H1 (cell line): Measurements from ENCODE around the gene SNX30. TPM values are rescaled to one million over a fixed set of nuclear protein-coding genes. Genes with fewer than 3 reads are reported as not detected.

Experiments
- CTCF ChIA-PET: fragments of 300-600 bp; sonication (Branson Sonifier 250); formaldehyde crosslinking; loops from one replicate; lab custom pipeline; 2021; ENCODE audit not compliant: partially characterized antibody; lab: Charles Lee
- POLR2A ChIA-PET: fragments of 300-600 bp; sonication (Branson Sonifier 250); formaldehyde crosslinking; loops from one replicate; lab custom pipeline; 2021; ENCODE audit warnings: inconsistent platforms; ENCODE audit not compliant: partially characterized antibody; lab: Charles Lee
- DNase-seq, 2 experiments: peaks; one replicate each; pipeline versions ENCODE4 v3.0.0 to v3.0.0-alpha.2; 2010 to 2022; ENCODE audit warnings: low spot score in 2 of 2, low read depth in 1 of 2, mixed read lengths in 1 of 2
- FAIRE-seq: peaks from 2 replicates; lab custom pipeline; 2011; peaks lifted over from hg19 to GRCh38; lab: Jason Lieb, UNC
- H2AFZ ChIP-seq: 2 replicates; pipeline ENCODE4 v1.8.1; 2012; ENCODE audit warnings: low read length, inconsistent platforms
- H2AK5ac ChIP-seq: 2 replicates; pipeline ENCODE4 v1.6.1; 2013; ENCODE audit warnings: low read depth, low read length
- H2BK120ac ChIP-seq: replicated peaks from 2 replicates; pipeline ENCODE3; 2013; ENCODE audit warnings: low read depth, low read length, inconsistent platforms
- H2BK12ac ChIP-seq: 2 replicates; pipeline ENCODE4 v1.6.1; 2013; ENCODE audit warnings: low read depth, low read length
- H2BK15ac ChIP-seq: 2 replicates; pipeline ENCODE4 v1.6.1; 2013; ENCODE audit warnings: low read length
- H2BK20ac ChIP-seq: 2 replicates; pipeline ENCODE4 v1.6.1; 2013; ENCODE audit warnings: low read length
- H2BK5ac ChIP-seq: 2 replicates; pipeline ENCODE4 v1.6.1; 2013; ENCODE audit warnings: low read depth, low read length
- H3K14ac ChIP-seq: 2 replicates; pipeline ENCODE4 v1.6.1; 2013; ENCODE audit warnings: inconsistent platforms; ENCODE audit not compliant: insufficient read length
- H3K18ac ChIP-seq: 2 replicates; pipeline ENCODE4 v1.6.1; 2013; ENCODE audit warnings: low read length; ENCODE audit errors: extremely low read depth
- H3K23ac ChIP-seq: 2 replicates; pipeline ENCODE4 v1.6.1; 2013; ENCODE audit warnings: inconsistent platforms; ENCODE audit not compliant: insufficient read length
- H3K23me2 ChIP-seq: 2 replicates; pipeline ENCODE4 v1.6.1; 2013; ENCODE audit warnings: low read depth, low read length
- H3K27ac ChIP-seq: 2 replicates; pipeline ENCODE4 v1.6.1; 2011; ENCODE audit warnings: low read depth, low read length, inconsistent platforms
- H3K27me3 ChIP-seq, 4 experiments: replicated peaks in 1 of 4; 1 replicate in 1 of 4; 2 replicates in 3 of 4; pipeline versions ENCODE4 v1.6.1 to v1.8.1; 2011 to 2013; ENCODE audit warnings: low read length in 3 of 4, mild to moderate bottlenecking in 3 of 4, inconsistent platforms in 2 of 4, mixed read lengths in 2 of 4, moderate library complexity in 1 of 4; ENCODE audit not compliant: control insufficient read depth in 3 of 4, insufficient read depth in 3 of 4; ENCODE audit errors: extremely low read depth in 1 of 4
- H3K36me3 ChIP-seq, 4 experiments: 2 replicates each; pipeline versions ENCODE4 v1.6.1 to v1.8.1; 2011 to 2013; ENCODE audit warnings: mild to moderate bottlenecking in 4 of 4, low read length in 3 of 4, moderate library complexity in 2 of 4, control low read depth in 1 of 4, inconsistent platforms in 1 of 4; ENCODE audit not compliant: insufficient read depth in 4 of 4, control insufficient read depth in 2 of 4
- H3K4ac ChIP-seq: replicated peaks from 2 replicates; pipeline ENCODE3; 2013; ENCODE audit warnings: low read length, low read depth, mixed read lengths, inconsistent platforms; ENCODE audit not compliant: insufficient read length
- H3K4me1 ChIP-seq, 4 experiments: replicated peaks in 1 of 4; 1 replicate in 1 of 4; 2 replicates in 3 of 4; pipeline versions ENCODE4 v1.6.1 to v1.8.1; 2011 to 2013; ENCODE audit warnings: low read length in 3 of 4, inconsistent platforms in 2 of 4, mixed read lengths in 1 of 4; ENCODE audit not compliant: insufficient read depth in 4 of 4, control insufficient read depth in 3 of 4
- H3K4me2 ChIP-seq, 2 experiments: 2 replicates each; pipeline versions ENCODE4 v1.6.1 to v1.8.1; 2011 to 2013; ENCODE audit warnings: low read depth in 2 of 2, low read length in 2 of 2, control low read depth in 1 of 2, inconsistent platforms in 1 of 2, mild to moderate bottlenecking in 1 of 2; ENCODE audit not compliant: insufficient read depth in 1 of 2
- H3K4me3 ChIP-seq, 4 experiments: fragments of 200-600, 300-600 bp in 1 of 4; sonication (generic), shearing (Covaris generic), sonication (Bioruptor Twin) in 1 of 4; 2 replicates each; pipeline versions ENCODE4 v1.5.1 to v1.8.1; 2011 to 2016; ENCODE audit warnings: low read length in 4 of 4, low read depth in 3 of 4, control low read depth in 2 of 4, inconsistent platforms in 2 of 4, mild to moderate bottlenecking in 2 of 4, mixed read lengths in 1 of 4, moderate library complexity in 1 of 4; ENCODE audit not compliant: insufficient read depth in 2 of 4; ENCODE audit errors: extremely low read depth in 1 of 4
- H3K56ac ChIP-seq: replicated peaks from 2 replicates; pipeline ENCODE3; 2013; ENCODE audit warnings: low read depth, mild to moderate bottlenecking, mixed read lengths, low read length, inconsistent platforms; ENCODE audit not compliant: insufficient read length
- H3K79me1 ChIP-seq: 2 replicates; pipeline ENCODE4 v1.6.1; 2013; ENCODE audit warnings: low read depth, low read length, control low read depth
- H3K79me2 ChIP-seq, 2 experiments: 2 replicates each; pipeline versions ENCODE4 v1.6.1 to v1.8.1; 2012 to 2013; ENCODE audit warnings: low read length in 2 of 2, mild to moderate bottlenecking in 2 of 2, inconsistent platforms in 1 of 2; ENCODE audit not compliant: insufficient read depth in 2 of 2, control insufficient read depth in 1 of 2
- H3K9ac ChIP-seq, 4 experiments: replicated peaks in 1 of 4; 1 replicate in 1 of 4; 2 replicates in 3 of 4; pipeline versions ENCODE4 v1.6.1 to v1.8.1; 2011 to 2013; ENCODE audit warnings: low read depth in 3 of 4, low read length in 3 of 4, control low read depth in 2 of 4, mild to moderate bottlenecking in 2 of 4, moderate library complexity in 2 of 4, inconsistent platforms in 1 of 4; ENCODE audit errors: extremely low read depth in 1 of 4
- H3K9me3 ChIP-seq, 2 experiments: 2 replicates each; pipeline versions ENCODE4 v1.6.1 to v1.8.1; 2012 to 2013; ENCODE audit warnings: mild to moderate bottlenecking in 2 of 2, moderate library complexity in 2 of 2, control low read depth in 1 of 2, inconsistent platforms in 1 of 2, low read depth in 1 of 2, low read length in 1 of 2, mixed read lengths in 1 of 2; ENCODE audit not compliant: insufficient read depth in 2 of 2
- H4K20me1 ChIP-seq, 2 experiments: replicated peaks in 1 of 2; 2 replicates each; pipeline versions ENCODE3 to v1.8.1; 2011 to 2013; ENCODE audit warnings: inconsistent platforms in 2 of 2, low read length in 2 of 2, mild to moderate bottlenecking in 1 of 2; ENCODE audit not compliant: insufficient read depth in 2 of 2, control insufficient read depth in 1 of 2
- H4K5ac ChIP-seq: 2 replicates; pipeline ENCODE4 v1.6.1; 2013; ENCODE audit warnings: low read length, low read depth, mixed read lengths, inconsistent platforms; ENCODE audit not compliant: insufficient read length
- H4K8ac ChIP-seq: 2 replicates; pipeline ENCODE4 v1.8.0; 2013; ENCODE audit warnings: mild to moderate bottlenecking, moderate library complexity, low read length, inconsistent platforms; ENCODE audit not compliant: insufficient read depth; ENCODE audit errors: extremely low read depth
- H4K91ac ChIP-seq: replicated peaks from 2 replicates; pipeline ENCODE3; 2013; ENCODE audit warnings: low read length, mixed read lengths, inconsistent platforms; ENCODE audit not compliant: insufficient read length
- BRCA1 ChIP-seq: IDR thresholded peaks from 2 replicates; pipeline ENCODE4 v1.6.1; 2012; ENCODE audit warnings: low read depth, low read length, improper control_type of control experiment
- CEBPB ChIP-seq: IDR thresholded peaks from 2 replicates; pipeline ENCODE4 v1.6.1; 2012; ENCODE audit warnings: low read depth, low read length
- CREB1 ChIP-seq: IDR thresholded peaks from 2 replicates; pipeline ENCODE4 v1.6.1; 2012; ENCODE audit warnings: inconsistent platforms
- GABPA ChIP-seq: IDR thresholded peaks from 2 replicates; pipeline ENCODE4 v1.6.1; 2011; ENCODE audit warnings: mild to moderate bottlenecking, low read length, moderate library complexity, borderline replicate concordance; ENCODE audit not compliant: insufficient read depth
- KDM5A ChIP-seq: fragments of 200-600 bp; IDR thresholded peaks from 2 replicates; pipeline ENCODE4 v1.7.1; 2012; ENCODE audit warnings: mild to moderate bottlenecking, low read length, inconsistent platforms, mixed read lengths
- RFX5 ChIP-seq: IDR thresholded peaks from 2 replicates; pipeline ENCODE4 v1.6.1; 2011; ENCODE audit warnings: low read depth, low read length, improper control_type of control experiment, borderline replicate concordance
- SIN3A ChIP-seq, 2 experiments: IDR thresholded peaks in 1 of 2; conservative IDR thresholded peaks in 1 of 2; 2 replicates each; pipeline ENCODE4 v1.6.1; 2011 to 2012; ENCODE audit warnings: low read length in 2 of 2, improper control_type of control experiment in 1 of 2, low read depth in 1 of 2, mild to moderate bottlenecking in 1 of 2
- TCF12 ChIP-seq: IDR thresholded peaks from 2 replicates; pipeline ENCODE4 v1.6.1; 2011; ENCODE audit warnings: low read depth, mild to moderate bottlenecking, low read length
- WGBS, 2 experiments: shearing (Covaris generic) in 1 of 2; methylation state at CpG; one replicate each; pipeline versions ENCODE4 v1.1.6 to v1.1.7; 2013 to 2015; ENCODE audit warnings: low lambda C conversion rate in 2 of 2, mixed read lengths in 2 of 2, inconsistent platforms in 1 of 2, low coverage in 1 of 2, missing lambda C conversion rate in 1 of 2; ENCODE audit not compliant: insufficient replicate concordance in 2 of 2, insufficient coverage in 1 of 2, insufficient read length in 1 of 2; ENCODE audit errors: extremely low coverage in 1 of 2, missing lambda C conversion rate in 1 of 2; 5-methylcytosine and 5-hydroxymethylcytosine counted together
- polyA plus RNA-seq, 7 experiments: library from polyadenylated mRNA; depleted of rRNA in 3 of 7; stranded (reverse) in 5 of 7; unstranded in 2 of 7; fragments of >200 nt in 5 of 7; fragments of 200-250 nt in 2 of 7; gene quantifications; 1 replicate in 5 of 7; 2 replicates in 1 of 7; 4 replicates in 1 of 7; pipeline versions ENCODE4 v1.2.1 to v1.2.3, GENCODE V29; 2011 to 2013; ENCODE audit warnings: missing spikeins in 2 of 7, mixed read lengths in 2 of 7
- total RNA-seq: library from RNA; stranded (reverse); fragmentation: NEBNext Ultra II Directional; extraction: Animal tissue kit (Norgen Biotek cat#: 25700); gene quantifications from 2 replicates; pipeline ENCODE4 v1.2.1, GENCODE V29; 2021
- TF ChIP-seq, protein P1 (sequence below): IDR thresholded peaks from 2 replicates; pipeline ENCODE4 v1.6.1; 2012; ENCODE audit warnings: inconsistent platforms

The SNX30 gene
- total and polyA plus RNA-seq, 2 of the 8 experiments (the other 6 are each of a cell fraction or from before 2014, with no cell fraction given): 4.0 to 12.2 TPM

- Histone ChIP-seq H3K18ac (no peak overlapping the region), H3K23me2 (peaks cover 2% of the 10 kb centered on the region; the same call in 1 of the 2 replicates), H3K14ac (no peak overlapping the region), H4K91ac (no peak overlapping the region), H4K20me1 (peaks cover 0 to 4% of the 10 kb centered on the region in 2 experiments), H2BK5ac (no peak overlapping the region), H4K5ac (no peak overlapping the region), H2BK20ac (no peak overlapping the region), H2BK15ac (no peak overlapping the region), H3K4me2 (no peak overlapping the region), H3K23ac (no peak overlapping the region), H3K9ac (no peak overlapping the region), H3K79me2 (no peaks in the 10 kb centered on the region; a peak in 1 of 4 replicates), H3K4me3 (no peak overlapping the region), H2AK5ac (no peak overlapping the region), H2BK12ac (no peak overlapping the region), H4K8ac (no peak overlapping the region), H3K9me3 (no peaks in the 10 kb centered on the region), H3K27ac (no peak overlapping the region), H3K4ac (no peak overlapping the region), H3K79me1 (no peaks in the 10 kb centered on the region; the same call in 1 of the 2 replicates), H3K56ac (no peak overlapping the region), H2AFZ (no peak overlapping the region), H3K27me3 (no peaks in the 10 kb centered on the region; a peak in 1 of 7 replicates), H3K4me1 (peaks cover 0 to 3% (median 2%) of the 10 kb centered on the region in 4 experiments; a peak in 3 of 7 replicates), H2BK120ac (no peak overlapping the region), H3K36me3 (no peaks in the 10 kb centered on the region)
- ChIA-PET POLR2A (no interaction called here), CTCF (no interaction called here)
- 95% methylated on average over 1 of the region's 1 CpG; no CpG with 5 or more reads in 1 of the 2 experiments for WGBS, 2 experiments
- no peak for DNase-seq
- no peak for FAIRE-seq
- no peak for TF ChIP-seq CREB1
- no peak for TF ChIP-seq SIN3A (conservative IDR thresholded peaks at IDR 0.05 in 1 of 2, IDR thresholded peaks at IDR 0.05 in 1 of 2; ENCODE audit: low read depth in 1 of 2, low read length in 2 of 2)
- TF ChIP-seq, protein P1, sequence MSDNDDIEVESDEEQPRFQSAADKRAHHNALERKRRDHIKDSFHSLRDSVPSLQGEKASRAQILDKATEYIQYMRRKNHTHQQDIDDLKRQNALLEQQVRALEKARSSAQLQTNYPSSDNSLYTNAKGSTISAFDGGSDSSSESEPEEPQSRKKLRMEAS: no peak
- TF ChIP-seq KDM5A: no peak
- TF ChIP-seq RFX5: no peak
- no peak for TF ChIP-seq TCF12
- no peak for TF ChIP-seq CEBPB
- no peak for TF ChIP-seq BRCA1
- no peak for TF ChIP-seq GABPA
Measured at GRCh38 chr9:112782218-112782617, 31.7 kb downstream of the SNX30 start.
